Liver (tissue), 3 donors: Measurements from ENCODE around the gene FGFRL1.

Experiments
- ATF3 ChIP-seq: IDR thresholded peaks from 2 replicates; pipeline ENCODE4 v1.6.1; 2016; ENCODE audit warnings: antibody characterized with exemption
- EGR1 ChIP-seq, 2 donors: IDR thresholded peaks; 2 replicates each; pipeline ENCODE4 v1.6.1; 2016 to 2018; ENCODE audit warnings: antibody characterized with exemption in 2 of 2, low read depth in 2 of 2
- GABPA ChIP-seq, 2 donors: IDR thresholded peaks in 1 of 2; conservative IDR thresholded peaks in 1 of 2; 2 replicates each; pipeline ENCODE4 v1.6.1; 2016; ENCODE audit warnings: antibody characterized with exemption in 2 of 2, mild to moderate bottlenecking in 1 of 2, moderate library complexity in 1 of 2
- HNF4G ChIP-seq: IDR thresholded peaks from 2 replicates; pipeline ENCODE4 v1.6.1; 2016; ENCODE audit warnings: antibody characterized with exemption
- JUND ChIP-seq, 2 donors: IDR thresholded peaks; 2 replicates each; pipeline ENCODE4 v1.6.1; 2016; ENCODE audit warnings: antibody characterized with exemption in 2 of 2
- MAX ChIP-seq: IDR thresholded peaks from 2 replicates; pipeline ENCODE4 v1.6.1; 2016; ENCODE audit warnings: antibody characterized with exemption
- RAD21 ChIP-seq, 2 donors: IDR thresholded peaks; 2 replicates each; pipeline ENCODE4 v1.6.1; 2016; ENCODE audit warnings: antibody characterized with exemption in 2 of 2, mild to moderate bottlenecking in 2 of 2
- REST ChIP-seq: IDR thresholded peaks from 2 replicates; pipeline ENCODE4 v1.6.1; 2016; ENCODE audit warnings: antibody characterized with exemption, mild to moderate bottlenecking
- RXRA ChIP-seq, 2 donors: IDR thresholded peaks; 2 replicates each; pipeline ENCODE4 v1.6.1; 2017 to 2018; ENCODE audit warnings: antibody characterized with exemption in 2 of 2, mild to moderate bottlenecking in 1 of 2
- SP1 ChIP-seq: IDR thresholded peaks from 2 replicates; pipeline ENCODE4 v1.6.1; 2018; ENCODE audit warnings: antibody characterized with exemption, mild to moderate bottlenecking
- TAF1 ChIP-seq: conservative IDR thresholded peaks from 2 replicates; pipeline ENCODE4 v1.6.1; 2016; ENCODE audit warnings: antibody characterized with exemption, mild to moderate bottlenecking
- YY1 ChIP-seq: IDR thresholded peaks from 2 replicates; pipeline ENCODE4 v1.6.1; 2016; ENCODE audit warnings: antibody characterized with exemption, mild to moderate bottlenecking
- ZBTB33 ChIP-seq: IDR thresholded peaks from 2 replicates; pipeline ENCODE4 v1.6.1; 2016; ENCODE audit warnings: antibody characterized with exemption
- TF ChIP-seq, protein P1 (sequence below): fragments of 150-350 bp; IDR thresholded peaks from 2 replicates; pipeline ENCODE4 v1.5.1; 2017; ENCODE audit warnings: improper control_type of control experiment, low read depth, low read length; ENCODE audit not compliant: missing input control
- donor health status: healthy.
- donor health status: healthy.

DNA sequence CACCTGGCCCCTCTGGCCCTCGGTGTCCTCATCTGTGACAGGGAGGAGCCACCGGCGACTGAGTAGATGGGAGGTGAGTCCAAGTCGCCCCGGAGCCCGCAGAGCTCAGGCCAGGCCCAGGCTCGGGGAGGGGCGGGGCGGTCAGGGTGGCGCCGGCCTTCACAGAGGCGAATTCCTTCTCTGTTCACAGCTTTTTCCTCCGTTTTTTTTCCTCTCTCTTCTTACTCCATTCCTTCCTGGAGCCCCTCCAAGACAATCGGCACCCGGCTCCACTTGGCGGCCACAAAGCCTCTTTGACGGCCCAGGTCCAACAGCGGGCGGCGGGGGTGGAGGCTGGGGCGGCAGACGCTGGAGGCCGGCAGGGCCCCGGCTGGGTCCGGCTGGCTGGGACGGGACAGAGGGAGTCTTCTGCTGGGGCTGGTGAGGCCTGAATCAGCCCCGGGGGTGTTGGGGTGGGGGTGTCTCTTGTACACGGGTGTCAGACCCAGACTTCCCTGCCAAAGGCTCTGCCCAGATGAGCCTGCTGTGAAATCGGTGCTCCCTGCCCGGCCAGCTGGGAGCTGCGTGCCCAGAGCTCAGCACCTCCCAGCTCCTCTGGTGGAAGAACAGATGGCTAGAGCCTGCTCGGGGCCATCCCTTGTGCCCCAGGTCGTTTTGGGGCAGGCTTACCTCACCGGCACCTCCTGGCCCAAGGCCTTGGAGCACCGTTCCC is 22.6 kb downstream of the FGFRL1 start:
- TF ChIP-seq, protein P1, sequence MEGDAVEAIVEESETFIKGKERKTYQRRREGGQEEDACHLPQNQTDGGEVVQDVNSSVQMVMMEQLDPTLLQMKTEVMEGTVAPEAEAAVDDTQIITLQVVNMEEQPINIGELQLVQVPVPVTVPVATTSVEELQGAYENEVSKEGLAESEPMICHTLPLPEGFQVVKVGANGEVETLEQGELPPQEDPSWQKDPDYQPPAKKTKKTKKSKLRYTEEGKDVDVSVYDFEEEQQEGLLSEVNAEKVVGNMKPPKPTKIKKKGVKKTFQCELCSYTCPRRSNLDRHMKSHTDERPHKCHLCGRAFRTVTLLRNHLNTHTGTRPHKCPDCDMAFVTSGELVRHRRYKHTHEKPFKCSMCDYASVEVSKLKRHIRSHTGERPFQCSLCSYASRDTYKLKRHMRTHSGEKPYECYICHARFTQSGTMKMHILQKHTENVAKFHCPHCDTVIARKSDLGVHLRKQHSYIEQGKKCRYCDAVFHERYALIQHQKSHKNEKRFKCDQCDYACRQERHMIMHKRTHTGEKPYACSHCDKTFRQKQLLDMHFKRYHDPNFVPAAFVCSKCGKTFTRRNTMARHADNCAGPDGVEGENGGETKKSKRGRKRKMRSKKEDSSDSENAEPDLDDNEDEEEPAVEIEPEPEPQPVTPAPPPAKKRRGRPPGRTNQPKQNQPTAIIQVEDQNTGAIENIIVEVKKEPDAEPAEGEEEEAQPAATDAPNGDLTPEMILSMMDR: no peak
- TF ChIP-seq RAD21 (IDR thresholded peaks at IDR 0.05) (no peak), MAX (no peak), TAF1 (no peak), EGR1 (IDR thresholded peaks at IDR 0.05; ENCODE audit: low read depth in 2 of 2) (no peak), GABPA (IDR thresholded peaks at IDR 0.05 in 1 of 2, conservative IDR thresholded peaks at IDR 0.05 in 1 of 2) (no peak), ATF3 (no peak), JUND (IDR thresholded peaks at IDR 0.05) (no peak), YY1 (no peak), REST (no peak), SP1 (no peak), RXRA (IDR thresholded peaks at IDR 0.05) (no peak), HNF4G (no peak), ZBTB33 (no peak)
